Activated T-helper 17 cell treated with anti-CD3 and anti-CD28 coated beads, Interleukin-2, amount 50 U/mL, for 72 hours (primary cell): Measurements from ENCODE around the gene EMX2. TPM values are rescaled to one million over a fixed set of nuclear protein-coding genes. Genes with fewer than 3 reads are reported as not detected.

Source experiments
- ATAC-seq: fragments of 150-1000 bp; cut with Tn5 transposase; replicated peaks from 2 replicates; pipeline ENCODE4 v1.10.0; 2021; ENCODE audit warnings: mild to moderate bottlenecking, moderate library complexity
- H3K27ac Mint-ChIP-seq: one replicate; pipeline ENCODE4 v1.8.0; 2022; ENCODE audit warnings: mixed read lengths
- H3K27me3 Mint-ChIP-seq: one replicate; pipeline ENCODE4 v1.8.0; 2022; ENCODE audit warnings: mixed read lengths
- H3K36me3 Mint-ChIP-seq: one replicate; pipeline ENCODE4 v1.8.0; 2022; ENCODE audit warnings: low read depth, mild to moderate bottlenecking, mixed read lengths
- H3K4me1 Mint-ChIP-seq: one replicate; pipeline ENCODE4 v1.8.0; 2022; ENCODE audit warnings: mixed read lengths
- H3K4me3 Mint-ChIP-seq: one replicate; pipeline ENCODE4 v1.8.0; 2022; ENCODE audit warnings: mild to moderate bottlenecking, mixed read lengths
- H3K9me3 Mint-ChIP-seq: one replicate; pipeline ENCODE4 v1.8.0; 2022; ENCODE audit warnings: mixed read lengths
- total RNA-seq, 2 donors: library from RNA; stranded (reverse); gene quantifications; one replicate each; pipeline ENCODE4 v1.2.3, GENCODE V29; 2022

Gene EMX2
- total RNA-seq, 2 donors from 2014 or later: not detected

- no peaks in the 10 kb centered on the region for H3K36me3 Mint-ChIP-seq
- no peak overlapping the region for H3K4me3 Mint-ChIP-seq
- no peaks in the 10 kb centered on the region for H3K9me3 Mint-ChIP-seq
- no peaks in the 10 kb centered on the region for H3K4me1 Mint-ChIP-seq
- ATAC-seq: no peak
- peaks cover 68% of the 10 kb centered on the region for H3K27me3 Mint-ChIP-seq
- no peak overlapping the region for H3K27ac Mint-ChIP-seq
Measured at GRCh38 chr10:117536866-117537435, 5.6 kb upstream of the EMX2 start.

GRCh38 chr10:117537436-117537903, 5.1 kb upstream of the EMX2 start:
- H3K27ac Mint-ChIP-seq: no peak overlapping the region
- peak; percentile 45 for ATAC-seq
- peaks cover 63% of the 10 kb centered on the region for H3K27me3 Mint-ChIP-seq
- no peaks in the 10 kb centered on the region for H3K4me1 Mint-ChIP-seq
- no peaks in the 10 kb centered on the region for H3K9me3 Mint-ChIP-seq
- H3K4me3 Mint-ChIP-seq: no peak overlapping the region
- H3K36me3 Mint-ChIP-seq: no peaks in the 10 kb centered on the region

GRCh38 chr10:117537904-117538524, 4.5 kb upstream of the EMX2 start:
- Mint-ChIP-seq H3K36me3 (no peaks in the 10 kb centered on the region), H3K27ac (no peak overlapping the region), H3K9me3 (no peaks in the 10 kb centered on the region), H3K4me3 (no peak overlapping the region), H3K4me1 (no peaks in the 10 kb centered on the region), H3K27me3 (peaks cover 58% of the 10 kb centered on the region)
- ATAC-seq: no peak

GRCh38 chr10:117539361-117539773, 3.2 kb upstream of the EMX2 start:
- H3K9me3 Mint-ChIP-seq: no peaks in the 10 kb centered on the region
- no peak overlapping the region for H3K4me3 Mint-ChIP-seq
- H3K4me1 Mint-ChIP-seq: no peaks in the 10 kb centered on the region
- H3K27me3 Mint-ChIP-seq: peaks cover 50% of the 10 kb centered on the region
- H3K36me3 Mint-ChIP-seq: peaks cover 4% of the 10 kb centered on the region
- no peak overlapping the region for H3K27ac Mint-ChIP-seq
- ATAC-seq: no peak

- H3K27me3 Mint-ChIP-seq: peaks cover 50% of the 10 kb centered on the region
- no peak for ATAC-seq
- no peaks in the 10 kb centered on the region for H3K9me3 Mint-ChIP-seq
- no peak overlapping the region for H3K4me3 Mint-ChIP-seq
- peaks cover 6% of the 10 kb centered on the region for H3K36me3 Mint-ChIP-seq
- no peak overlapping the region for H3K27ac Mint-ChIP-seq
- no peaks in the 10 kb centered on the region for H3K4me1 Mint-ChIP-seq
Measured at GRCh38 chr10:117539903-117540639, 2.5 kb upstream of the EMX2 start.

- no peak overlapping the region for H3K27ac Mint-ChIP-seq
- ATAC-seq: no peak
- no peak overlapping the region for H3K4me3 Mint-ChIP-seq
- peaks cover 50% of the 10 kb centered on the region for H3K27me3 Mint-ChIP-seq
- H3K4me1 Mint-ChIP-seq: no peaks in the 10 kb centered on the region
- H3K9me3 Mint-ChIP-seq: no peaks in the 10 kb centered on the region
- peaks cover 6% of the 10 kb centered on the region for H3K36me3 Mint-ChIP-seq
Measured at GRCh38 chr10:117540640-117541404, 1.7 kb upstream of the EMX2 start.

GRCh38 chr10:117541405-117541908, 1.1 kb upstream of the EMX2 start:
- ATAC-seq: no peak
- peaks cover 49% of the 10 kb centered on the region for H3K27me3 Mint-ChIP-seq
- peak overlapping the region; percentile 22 for H3K4me3 Mint-ChIP-seq
- peaks cover 6% of the 10 kb centered on the region for H3K36me3 Mint-ChIP-seq
- H3K4me1 Mint-ChIP-seq: no peaks in the 10 kb centered on the region
- H3K9me3 Mint-ChIP-seq: no peaks in the 10 kb centered on the region
- no peak overlapping the region for H3K27ac Mint-ChIP-seq

GRCh38 chr10:117541909-117542705, 439 bp upstream of the EMX2 start:
- no peak overlapping the region for H3K27ac Mint-ChIP-seq
- peak overlapping the region; percentile 22 for H3K4me3 Mint-ChIP-seq
- no peak for ATAC-seq
- H3K27me3 Mint-ChIP-seq: peaks cover 46% of the 10 kb centered on the region
- H3K9me3 Mint-ChIP-seq: no peaks in the 10 kb centered on the region
- H3K36me3 Mint-ChIP-seq: peaks cover 6% of the 10 kb centered on the region
- H3K4me1 Mint-ChIP-seq: no peaks in the 10 kb centered on the region

- H3K36me3 Mint-ChIP-seq: peaks cover 6% of the 10 kb centered on the region
- H3K4me3 Mint-ChIP-seq: peak overlapping the region; percentile 44
- no peak overlapping the region for H3K27ac Mint-ChIP-seq
- no peaks in the 10 kb centered on the region for H3K9me3 Mint-ChIP-seq
- no peak for ATAC-seq
- peaks cover 55% of the 10 kb centered on the region for H3K27me3 Mint-ChIP-seq
- peaks cover 8% of the 10 kb centered on the region for H3K4me1 Mint-ChIP-seq
Measured at GRCh38 chr10:117543225-117544003, 868 bp downstream of the EMX2 start.

- peaks cover 55% of the 10 kb centered on the region for H3K27me3 Mint-ChIP-seq
- peaks cover 6% of the 10 kb centered on the region for H3K36me3 Mint-ChIP-seq
- peak overlapping the region; percentile 44 for H3K4me3 Mint-ChIP-seq
- no peaks in the 10 kb centered on the region for H3K9me3 Mint-ChIP-seq
- peaks cover 8% of the 10 kb centered on the region for H3K4me1 Mint-ChIP-seq
- ATAC-seq: no peak
- H3K27ac Mint-ChIP-seq: no peak overlapping the region
Measured at GRCh38 chr10:117544004-117544701, 1.6 kb downstream of the EMX2 start.

- H3K27ac Mint-ChIP-seq: no peak overlapping the region
- H3K27me3 Mint-ChIP-seq: peaks cover 57% of the 10 kb centered on the region
- H3K36me3 Mint-ChIP-seq: peaks cover 6% of the 10 kb centered on the region
- H3K4me3 Mint-ChIP-seq: peak overlapping the region; percentile 44
- H3K9me3 Mint-ChIP-seq: no peaks in the 10 kb centered on the region
- H3K4me1 Mint-ChIP-seq: peaks cover 8% of the 10 kb centered on the region
- ATAC-seq: no peak
Measured at GRCh38 chr10:117544711-117545140, 2.2 kb downstream of the EMX2 start.

GRCh38 chr10:117545141-117546019, 2.8 kb downstream of the EMX2 start:
- ATAC-seq: no peak
- H3K27me3 Mint-ChIP-seq: peaks cover 58% of the 10 kb centered on the region
- H3K36me3 Mint-ChIP-seq: peaks cover 6% of the 10 kb centered on the region
- H3K9me3 Mint-ChIP-seq: no peaks in the 10 kb centered on the region
- peak overlapping the region; percentile 44 for H3K4me3 Mint-ChIP-seq
- H3K27ac Mint-ChIP-seq: no peak overlapping the region
- peaks cover 8% of the 10 kb centered on the region for H3K4me1 Mint-ChIP-seq
